Measurements from ENCODE around the gene PEAR1. TPM values are rescaled to one million over a fixed set of nuclear protein-coding genes. Genes with fewer than 3 reads are reported as not detected.

Gene PEAR1
- polyA plus RNA-seq, 3 donors, result not detected

- Histone ChIP-seq H2AFZ (ENCODE audit: insufficient read depth, low read depth, low read length, poor library complexity, severe bottlenecking) (no peak overlapping the region), H3K4me1 (ENCODE audit: control insufficient read depth in 1 of 2, insufficient read depth in 2 of 2, low read length in 2 of 2) (no peaks in the 10 kb centered on the region), H3K9ac (ENCODE audit: insufficient read depth, low read length, poor library complexity, severe bottlenecking) (no peak overlapping the region), H4K20me1 (ENCODE audit: insufficient read depth, low read length) (no peaks in the 10 kb centered on the region), H3K36me3 (replicated peaks in 1 of 2; ENCODE audit: control insufficient read depth in 1 of 2, insufficient read depth in 2 of 2, low read length in 2 of 2) (no peaks in the 10 kb centered on the region), H3K79me2 (ENCODE audit: insufficient read depth, low read length) (no peaks in the 10 kb centered on the region), H3K4me2 (replicated peaks; ENCODE audit: extremely low read depth, low read length, poor library complexity, severe bottlenecking) (no peak overlapping the region), H3K27me3 (ENCODE audit: control insufficient read depth in 2 of 2, insufficient read depth in 2 of 2, low read length in 2 of 2) (peaks cover 15 to 42% of the 10 kb centered on the region in 2 donors), H3K4me3 (replicated peaks in 1 of 3; ENCODE audit: low read depth in 2 of 3, low read length in 3 of 3) (no peak overlapping the region), H3K27ac (ENCODE audit: low read depth in 1 of 2, low read length in 2 of 2) (no peak overlapping the region), H3K9me3 (replicated peaks in 1 of 2; ENCODE audit: control insufficient read depth in 1 of 2, insufficient read depth in 1 of 2, low read length in 2 of 2) (no peaks in the 10 kb centered on the region)
- Mint-ChIP-seq H3K36me3 (no peaks in the 10 kb centered on the region), H3K4me1 (peaks cover 6% of the 10 kb centered on the region), H3K4me3 (no peak overlapping the region), H3K27ac (peak overlapping the region in 1 of 7 donors; percentile 39), H3K27me3 (ENCODE audit: low read depth in 3 of 3) (peaks cover 45 to 55% (median 48%) of the 10 kb centered on the region in 3 donors), H3K9me3 (peaks cover 0 to 3% (median 0%) of the 10 kb centered on the region in 7 donors)
- WGBS (ENCODE audit: insufficient coverage), result 66% methylated on average over 4 of the region's 9 CpGs
- TF ChIP-seq CTCF (IDR thresholded peaks at IDR 0.05), result no peak
- no peak for DNase-seq
- intact Hi-C loops (cut with micrococcal nuclease), result loop anchor here (10.0 kb wide), 2 partner anchors 58 to 158 kb away; no protein-coding TSS in a partner anchor
Measured at GRCh38 chr1:156852418-156852874, 41.1 kb upstream of the PEAR1 start.

DNA sequence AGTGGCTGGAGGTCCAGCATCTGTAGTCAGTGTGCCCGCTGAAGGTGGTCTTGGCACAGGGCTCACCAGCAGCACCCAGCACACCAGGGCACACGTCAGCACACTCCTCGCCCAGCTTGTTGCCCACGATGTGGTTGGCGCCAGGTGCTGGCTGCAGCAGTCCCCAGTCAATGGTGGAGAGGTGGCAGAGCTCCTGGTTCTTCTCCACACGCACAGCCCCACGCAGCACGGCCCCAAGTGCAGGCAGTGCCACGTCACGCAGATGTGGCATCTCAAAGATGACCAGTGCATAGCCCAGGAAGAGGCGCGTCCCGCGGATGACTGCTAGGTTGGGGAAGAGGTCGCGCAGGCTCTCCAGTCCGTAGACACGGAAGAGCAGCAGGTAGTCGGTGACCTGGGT, 39.8 kb upstream of the PEAR1 start:
- Histone ChIP-seq H3K79me2 (ENCODE audit: insufficient read depth, low read length) (no peaks in the 10 kb centered on the region), H3K9ac (ENCODE audit: insufficient read depth, low read length, poor library complexity, severe bottlenecking) (no peak overlapping the region), H3K4me2 (replicated peaks; ENCODE audit: extremely low read depth, low read length, poor library complexity, severe bottlenecking) (no peak overlapping the region), H3K27me3 (ENCODE audit: control insufficient read depth in 2 of 2, insufficient read depth in 2 of 2, low read length in 2 of 2) (peaks cover 16 to 42% of the 10 kb centered on the region in 2 donors), H3K27ac (ENCODE audit: low read depth in 1 of 2, low read length in 2 of 2) (no peak overlapping the region), H3K9me3 (replicated peaks in 1 of 2; ENCODE audit: control insufficient read depth in 1 of 2, insufficient read depth in 1 of 2, low read length in 2 of 2) (no peaks in the 10 kb centered on the region), H3K4me3 (replicated peaks in 1 of 3; ENCODE audit: low read depth in 2 of 3, low read length in 3 of 3) (no peak overlapping the region), H3K36me3 (replicated peaks in 1 of 2; ENCODE audit: control insufficient read depth in 1 of 2, insufficient read depth in 2 of 2, low read length in 2 of 2) (no peaks in the 10 kb centered on the region), H4K20me1 (ENCODE audit: insufficient read depth, low read length) (no peaks in the 10 kb centered on the region), H2AFZ (ENCODE audit: insufficient read depth, low read depth, low read length, poor library complexity, severe bottlenecking) (no peak overlapping the region), H3K4me1 (ENCODE audit: control insufficient read depth in 1 of 2, insufficient read depth in 2 of 2, low read length in 2 of 2) (no peaks in the 10 kb centered on the region)
- Mint-ChIP-seq H3K27me3 (ENCODE audit: low read depth in 3 of 3) (peaks cover 45 to 55% (median 48%) of the 10 kb centered on the region in 3 donors), H3K4me3 (peak overlapping the region in 1 of 2 donors; percentile 37), H3K27ac (no peak overlapping the region), H3K36me3 (peaks cover 0 to 3% of the 10 kb centered on the region in 2 donors), H3K4me1 (peaks cover 9% of the 10 kb centered on the region), H3K9me3 (peaks cover 0 to 1% (median 0%) of the 10 kb centered on the region in 7 donors)
- WGBS (ENCODE audit: insufficient coverage), result 96% methylated on average over 19 of the region's 19 CpGs
- intact Hi-C loops (cut with micrococcal nuclease), result loop anchor here (10.0 kb wide), 2 partner anchors 59 to 159 kb away; no protein-coding TSS in a partner anchor
- DNase-seq, result no peak
- TF ChIP-seq CTCF (IDR thresholded peaks at IDR 0.05), result no peak

Data from CD14-positive monocyte (primary cell).